Measurements from ENCODE around the gene TANC1.

GRCh38 chr2:159147690-159148089 lies 179.2 kb downstream of the TANC1 start:
- no peak for TF ChIP-seq CTCF (IDR thresholded peaks at IDR 0.05)
- no peak for TF ChIP-seq ZFX (IDR thresholded peaks at IDR 0.05; ENCODE audit: borderline replicate concordance)
